HG02623 (cell line): ENCODE measurements around the gene DHRSX.
"Not testable (repeated sequence)": the region's sequence is repeated elsewhere in the genome, so short reads cannot be mapped to it uniquely, and the experiment has no call there.

ENCODE experiments used
- ATAC-seq: cut with Tn5 transposase; IDR thresholded peaks from one replicate; pipeline ENCODE4 v1.9.1; 2021; ENCODE audit warnings: moderate library complexity; ENCODE audit not compliant: unreplicated experiment

Gene DHRSX

GRCh38 chrX:2360731-2361130 lies 140.0 kb downstream of the DHRSX start:
- ATAC-seq = no peak

- not testable (repeated sequence) for ATAC-seq
Measured at GRCh38 chrX:2359522-2359921, 141.3 kb downstream of the DHRSX start.

GRCh38 chrX:2351999-2352995 lies 148.5 kb downstream of the DHRSX start:
- no peak for ATAC-seq

GRCh38 chrX:2351321-2351720 lies 149.5 kb downstream of the DHRSX start:
- no peak for ATAC-seq

GRCh38 chrX:2350703-2351102 lies 150.1 kb downstream of the DHRSX start:
- ATAC-seq = not testable (repeated sequence)

- ATAC-seq = not testable (repeated sequence)
Measured at GRCh38 chrX:2350036-2350435, 150.7 kb downstream of the DHRSX start.

- ATAC-seq = no peak
Measured at GRCh38 chrX:2348211-2348610, 152.6 kb downstream of the DHRSX start.

GRCh38 chrX:2346158-2346557 lies 154.6 kb downstream of the DHRSX start:
- no peak for ATAC-seq

- ATAC-seq = no peak
Measured at GRCh38 chrX:2345562-2345961, 155.2 kb downstream of the DHRSX start.

- ATAC-seq = no peak
Measured at GRCh38 chrX:2343413-2343812, 157.4 kb downstream of the DHRSX start.

GRCh38 chrX:2342874-2343273 lies 157.9 kb downstream of the DHRSX start:
- ATAC-seq = no peak

GRCh38 chrX:2342281-2342688 lies 158.5 kb downstream of the DHRSX start:
- no peak for ATAC-seq

- ATAC-seq = no peak
Measured at GRCh38 chrX:2340991-2341390, 159.8 kb downstream of the DHRSX start.

- no peak for ATAC-seq
Measured at GRCh38 chrX:2336181-2336580, 164.6 kb downstream of the DHRSX start.

- no peak for ATAC-seq
Measured at GRCh38 chrX:2334237-2334636, 166.5 kb downstream of the DHRSX start.

GRCh38 chrX:2332252-2332651 lies 168.5 kb downstream of the DHRSX start:
- no peak for ATAC-seq

- no peak for ATAC-seq
Measured at GRCh38 chrX:2330910-2331309, 169.9 kb downstream of the DHRSX start.

- no peak for ATAC-seq
Measured at GRCh38 chrX:2330487-2330886, 170.3 kb downstream of the DHRSX start.

- no peak for ATAC-seq
Measured at GRCh38 chrX:2327423-2327822, 173.4 kb downstream of the DHRSX start.

GRCh38 chrX:2325076-2325784 lies 175.5 kb downstream of the DHRSX start:
- ATAC-seq = no peak

GRCh38 chrX:2324151-2324550 lies 176.6 kb downstream of the DHRSX start:
- ATAC-seq = no peak

- ATAC-seq = no peak
Measured at GRCh38 chrX:2321411-2321810, 179.4 kb downstream of the DHRSX start.
